ENCODE results near the gene GALE. TPM values are rescaled to one million over a fixed set of nuclear protein-coding genes. Genes with fewer than 3 reads are reported as not detected.
A peak's percentile ranks its signal among the peaks of the same experiment; 100 is the strongest.

Gene GALE
- total RNA-seq, 1 donor from 2014 or later: 24.9 TPM

- DNase-seq (ENCODE audit: low spot score): no peak
- no peaks in the 10 kb centered on the region for H3K9me3 Mint-ChIP-seq (ENCODE audit: low read depth)
- peaks cover 4% of the 10 kb centered on the region for H3K36me3 Mint-ChIP-seq (ENCODE audit: low read depth)
- H3K4me3 Mint-ChIP-seq (ENCODE audit: unreplicated experiment): no peak overlapping the region
- peaks cover 5% of the 10 kb centered on the region for H3K4me1 Mint-ChIP-seq (ENCODE audit: low read depth)
- no peak overlapping the region for H3K27ac Mint-ChIP-seq (ENCODE audit: unreplicated experiment)
- no peaks in the 10 kb centered on the region for H3K27me3 Mint-ChIP-seq (ENCODE audit: low read depth)
- TF ChIP-seq CTCF (IDR thresholded peaks at IDR 0.05): no peak
Observed at GRCh38 chr1:23768733-23769132, 31.8 kb downstream of the GALE start.

GRCh38 chr1:23763041-23763577 lies 37.4 kb downstream of the GALE start:
- Mint-ChIP-seq H3K4me1 (ENCODE audit: low read depth) (no peaks in the 10 kb centered on the region), H3K9me3 (ENCODE audit: low read depth) (no peaks in the 10 kb centered on the region), H3K27me3 (ENCODE audit: low read depth) (no peaks in the 10 kb centered on the region), H3K4me3 (ENCODE audit: unreplicated experiment) (no peak overlapping the region), H3K27ac (ENCODE audit: unreplicated experiment) (no peak overlapping the region), H3K36me3 (ENCODE audit: low read depth) (peaks cover 16% of the 10 kb centered on the region)
- no peak for TF ChIP-seq CTCF (IDR thresholded peaks at IDR 0.05)
- no peak for DNase-seq (ENCODE audit: low spot score)

- no peaks in the 10 kb centered on the region for H3K9me3 Mint-ChIP-seq (ENCODE audit: low read depth)
- no peak for DNase-seq (ENCODE audit: low spot score)
- H3K27ac Mint-ChIP-seq (ENCODE audit: unreplicated experiment): no peak overlapping the region
- no peak for TF ChIP-seq CTCF (IDR thresholded peaks at IDR 0.05)
- H3K4me1 Mint-ChIP-seq (ENCODE audit: low read depth): no peaks in the 10 kb centered on the region
- no peak overlapping the region for H3K4me3 Mint-ChIP-seq (ENCODE audit: unreplicated experiment)
- H3K36me3 Mint-ChIP-seq (ENCODE audit: low read depth): peaks cover 26% of the 10 kb centered on the region
- H3K27me3 Mint-ChIP-seq (ENCODE audit: low read depth): no peaks in the 10 kb centered on the region
Observed at GRCh38 chr1:23759277-23759676, 41.3 kb downstream of the GALE start.

GRCh38 chr1:23757812-23758211 lies 42.7 kb downstream of the GALE start:
- Mint-ChIP-seq H3K27me3 (ENCODE audit: low read depth) (no peaks in the 10 kb centered on the region), H3K36me3 (ENCODE audit: low read depth) (peaks cover 36% of the 10 kb centered on the region), H3K4me3 (ENCODE audit: unreplicated experiment) (no peak overlapping the region), H3K9me3 (ENCODE audit: low read depth) (no peaks in the 10 kb centered on the region), H3K27ac (ENCODE audit: unreplicated experiment) (no peak overlapping the region), H3K4me1 (ENCODE audit: low read depth) (no peaks in the 10 kb centered on the region)
- no peak for DNase-seq (ENCODE audit: low spot score)
- no peak for TF ChIP-seq CTCF (IDR thresholded peaks at IDR 0.05)

GRCh38 chr1:23756676-23757075 lies 43.9 kb downstream of the GALE start:
- DNase-seq (ENCODE audit: low spot score): no peak

More at GRCh38 chr1:23756676-23757075, 43.9 kb downstream of the GALE start:
- Mint-ChIP-seq H3K27ac (ENCODE audit: unreplicated experiment) (peak overlapping the region; percentile 32), H3K9me3 (ENCODE audit: low read depth) (no peaks in the 10 kb centered on the region), H3K27me3 (ENCODE audit: low read depth) (no peaks in the 10 kb centered on the region), H3K36me3 (ENCODE audit: low read depth) (peaks cover 36% of the 10 kb centered on the region), H3K4me3 (ENCODE audit: unreplicated experiment) (no peak overlapping the region), H3K4me1 (ENCODE audit: low read depth) (no peaks in the 10 kb centered on the region)
- no peak for TF ChIP-seq CTCF (IDR thresholded peaks at IDR 0.05)

Data from chondrocyte (in vitro differentiated cells).